Measurements from ENCODE around the gene FA2H.

GRCh38 chr16:74736531-74737157 lies 38.0 kb downstream of the FA2H start:
- TF ChIP-seq CBFB (IDR thresholded peaks at IDR 0.05; ENCODE audit: low read depth) = no peak
- no peak for TF ChIP-seq EZH2 (IDR thresholded peaks at IDR 0.05; ENCODE audit: borderline replicate concordance, control insufficient read depth, low read depth, low read length)
- no peak for TF ChIP-seq ATF3 (IDR thresholded peaks at IDR 0.05; ENCODE audit: borderline replicate concordance, extremely low read depth, low read depth, low read length)
- no peak for TF ChIP-seq SIN3A (IDR thresholded peaks at IDR 0.05; ENCODE audit: low read depth, low read length)
- TF ChIP-seq CTCF (IDR thresholded peaks at IDR 0.05 in 2 of 3, conservative IDR thresholded peaks at IDR 0.05 in 1 of 3; ENCODE audit: control insufficient read depth in 2 of 3, extremely low read depth in 1 of 3, insufficient read depth in 1 of 3, low read depth in 3 of 3, low read length in 3 of 3) = no peak
- TF ChIP-seq POLR2AphosphoS5 (IDR thresholded peaks at IDR 0.05; ENCODE audit: low read length) = no peak
- TF ChIP-seq PML (IDR thresholded peaks at IDR 0.05; ENCODE audit: low read length) = no peak
- no peak for TF ChIP-seq USF1 (IDR thresholded peaks at IDR 0.05; ENCODE audit: borderline replicate concordance, extremely low read length, insufficient read depth, low read depth, low read length)
- no peak for TF ChIP-seq KDM1A (IDR thresholded peaks at IDR 0.05; ENCODE audit: borderline replicate concordance)
